NOMO-1 treated with DMSO at 0.1 percent for 48 hours (cell line): Measurements from ENCODE around the gene GGCT.
A peak's percentile ranks its signal among the peaks of the same experiment; 100 is the strongest.
"Not testable (repeated sequence)": the region's sequence is repeated elsewhere in the genome, so short reads cannot be mapped to it uniquely, and the experiment has no call there.

Experiments
- DNase-seq: peaks from one replicate; lab custom pipeline; 2025; ENCODE audit not compliant: unreplicated experiment; lab: John Stamatoyannopoulos, UW

Gene GGCT, protein sequence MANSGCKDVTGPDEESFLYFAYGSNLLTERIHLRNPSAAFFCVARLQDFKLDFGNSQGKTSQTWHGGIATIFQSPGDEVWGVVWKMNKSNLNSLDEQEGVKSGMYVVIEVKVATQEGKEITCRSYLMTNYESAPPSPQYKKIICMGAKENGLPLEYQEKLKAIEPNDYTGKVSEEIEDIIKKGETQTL

GRCh38 chr7:30504301-30505173, at the start of gene GGCT:
TSS of gene GGCT (minus strand) at chr7:30504829. CDS start at chr7:30504709, 120 bp downstream.
- peak; percentile 99 for DNase-seq

DNA sequence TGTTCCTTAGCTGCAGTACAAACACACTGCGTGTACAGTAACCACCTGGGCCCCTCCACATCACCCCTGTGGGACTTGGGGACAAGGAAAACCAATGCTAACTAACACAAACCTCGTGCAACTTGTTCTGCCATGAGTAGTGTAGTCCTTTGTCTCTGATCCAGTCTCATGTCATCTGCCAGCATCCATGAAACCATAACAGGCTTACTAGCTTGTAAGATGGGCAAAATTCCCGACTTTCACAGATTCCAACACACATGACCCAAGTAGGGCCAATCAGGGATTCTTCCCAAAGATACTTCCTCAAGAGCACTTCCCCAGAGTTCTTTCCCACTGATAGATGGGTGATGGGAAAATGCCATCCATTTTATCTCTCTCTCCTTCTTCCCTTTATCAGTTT, 48.9 kb upstream of the GGCT start:
- no peak for DNase-seq

GRCh38 chr7:30553141-30553540, 48.5 kb upstream of the GGCT start:
- DNase-seq: no peak

DNA sequence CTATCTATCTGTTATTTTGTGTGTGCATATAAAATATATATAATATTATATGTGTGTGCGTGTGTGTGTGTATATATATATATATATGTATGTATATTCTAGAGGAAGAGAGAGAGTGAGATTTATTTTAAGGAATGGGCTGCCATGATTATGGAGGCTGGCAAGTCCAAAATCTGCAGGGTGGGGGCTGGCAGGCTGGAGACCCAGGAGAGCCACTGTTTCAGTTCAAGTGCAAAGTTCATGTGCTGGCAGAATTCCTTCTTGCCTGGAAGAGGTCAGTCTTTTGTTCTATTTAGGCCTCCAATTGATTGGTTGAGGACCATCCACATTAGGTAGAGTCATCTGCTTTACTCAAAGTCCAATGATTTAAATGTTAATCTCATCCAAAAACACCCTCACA, 47.7 kb upstream of the GGCT start:
- DNase-seq: no peak

DNA sequence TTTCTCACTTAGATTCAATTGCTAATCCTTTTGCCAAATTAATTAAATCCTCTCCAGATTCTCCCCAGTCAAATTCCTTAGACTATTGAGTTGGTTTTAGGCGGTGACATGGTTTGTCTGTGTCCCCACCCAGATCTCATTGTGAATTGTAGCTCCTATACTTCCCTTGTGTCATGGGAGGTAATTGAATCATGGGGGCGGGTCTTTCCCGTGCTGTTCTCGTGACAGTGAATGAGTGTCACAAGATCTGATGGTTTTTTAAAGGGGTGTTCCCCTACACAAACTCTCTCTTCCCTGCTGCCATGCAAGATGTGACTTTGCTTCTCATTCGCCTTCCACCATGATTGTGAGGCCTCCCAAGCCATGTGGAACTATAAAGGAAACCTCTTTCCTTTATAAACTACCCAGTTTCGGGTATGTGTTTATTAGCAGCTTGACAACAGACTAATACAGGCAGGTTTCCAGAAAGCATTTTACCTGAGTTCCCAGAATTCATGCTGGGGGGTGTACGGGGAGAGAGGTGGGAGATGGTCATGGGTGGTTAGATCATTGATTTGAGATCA, 45.4 kb upstream of the GGCT start:
- no peak for DNase-seq

DNA sequence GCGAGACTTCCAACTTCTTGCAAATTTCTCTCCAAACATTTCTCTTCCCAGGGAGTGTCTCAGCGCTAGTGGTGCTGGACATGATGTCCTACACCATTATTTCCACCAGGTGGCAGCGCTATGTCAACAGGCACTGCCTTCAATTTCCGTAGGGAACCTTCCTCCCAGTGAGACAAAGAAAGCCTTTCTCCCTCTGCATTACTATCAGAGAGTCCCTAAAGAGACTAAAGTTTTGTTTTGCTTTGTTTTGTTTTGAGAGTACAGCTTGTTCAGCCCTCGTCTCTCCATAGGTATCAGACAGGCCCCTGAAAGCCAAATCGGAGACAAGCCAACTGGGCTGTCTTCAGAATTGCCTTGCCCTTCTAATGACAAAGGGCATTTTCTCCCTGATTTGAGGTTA, 44.2 kb upstream of the GGCT start:
- peak; percentile 16 for DNase-seq

DNA sequence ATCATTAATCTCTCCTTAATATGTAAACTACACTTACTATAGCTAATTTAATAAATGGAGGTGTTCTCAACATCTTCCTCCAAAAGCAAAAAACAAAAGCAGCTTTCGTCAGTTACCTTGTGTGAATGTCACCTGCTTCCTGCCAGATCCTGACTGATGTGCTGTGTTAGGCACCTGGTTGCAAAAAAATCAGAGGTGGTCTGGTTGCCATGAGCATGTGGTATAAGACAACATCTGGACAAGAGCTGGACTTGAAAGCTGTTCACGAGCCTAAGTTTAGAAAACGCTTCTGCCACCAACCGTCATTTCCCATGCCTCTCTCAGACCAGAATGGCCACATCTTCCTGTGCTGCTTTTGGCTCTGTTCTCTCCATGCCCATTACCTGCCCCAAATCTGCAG, 42.0 kb upstream of the GGCT start:
- no peak for DNase-seq

DNA sequence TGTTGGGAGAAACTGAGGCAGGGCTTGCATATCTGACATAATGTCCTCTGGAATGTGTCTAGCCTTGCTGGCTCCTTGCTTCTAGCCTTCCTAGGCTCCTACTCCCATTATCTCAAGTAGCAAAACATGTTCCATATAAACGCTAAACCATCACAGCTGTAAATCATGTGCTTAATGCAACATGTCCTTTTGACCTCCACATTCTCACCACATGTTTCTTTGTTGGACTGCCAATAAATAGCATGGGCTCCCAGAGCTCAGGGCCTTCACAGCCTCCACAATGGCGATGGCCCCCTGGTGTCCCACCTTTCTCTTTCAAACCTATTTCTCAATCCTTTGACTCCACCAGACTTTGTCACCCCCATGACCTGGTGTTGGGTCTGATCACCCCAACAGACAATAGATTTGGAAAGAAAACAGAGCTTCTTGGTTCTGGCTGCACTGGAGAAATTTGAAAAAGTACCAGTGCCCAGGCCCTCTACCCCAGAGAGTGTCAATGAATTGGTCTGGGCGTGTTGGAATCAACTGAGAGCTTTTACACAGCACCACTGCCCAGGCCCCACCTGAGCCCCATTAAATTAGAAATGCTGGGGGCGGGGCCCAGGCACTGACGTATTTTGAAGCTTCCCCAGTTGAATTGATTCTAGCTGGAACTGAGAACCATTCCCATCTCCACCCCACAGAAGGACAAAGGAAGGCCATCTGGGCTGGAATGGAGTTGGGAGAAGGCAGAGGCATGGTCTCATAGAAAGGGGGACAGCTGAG, 41.3 kb upstream of the GGCT start:
- no peak for DNase-seq

DNA sequence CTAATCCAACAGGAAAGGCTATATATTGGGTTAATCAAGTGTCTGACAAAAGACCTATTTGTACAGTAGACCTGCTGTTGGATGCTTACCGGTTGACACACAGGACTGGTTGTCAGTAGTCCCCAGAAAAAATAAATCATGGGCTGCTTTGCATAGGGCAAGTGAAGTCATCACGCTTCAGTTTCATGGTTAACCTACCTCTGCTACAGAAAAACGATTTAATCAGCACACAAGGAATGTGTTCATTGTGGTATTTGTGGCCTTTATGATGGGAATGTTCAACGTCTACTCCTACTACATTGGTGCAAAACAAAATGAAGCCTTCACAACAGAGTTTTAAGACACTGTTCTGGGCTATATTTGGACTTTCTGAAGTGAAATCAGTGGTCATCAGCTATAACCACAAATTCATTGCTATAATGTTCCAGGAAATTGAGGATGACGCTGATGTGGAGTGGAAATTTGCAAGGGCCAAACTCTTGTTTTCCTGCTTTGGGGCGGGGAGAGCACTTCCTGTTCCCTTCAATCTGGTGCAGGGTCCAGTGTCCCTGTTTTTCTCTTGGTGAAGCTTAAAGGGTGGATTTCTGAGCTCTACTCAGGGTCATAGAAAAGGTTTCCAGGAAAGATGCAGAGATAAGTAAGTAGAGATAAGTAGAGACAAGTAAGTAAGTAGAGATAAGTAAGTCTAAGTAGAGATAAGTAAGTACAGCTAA, 39.3 kb upstream of the GGCT start:
- DNase-seq: no peak

DNA sequence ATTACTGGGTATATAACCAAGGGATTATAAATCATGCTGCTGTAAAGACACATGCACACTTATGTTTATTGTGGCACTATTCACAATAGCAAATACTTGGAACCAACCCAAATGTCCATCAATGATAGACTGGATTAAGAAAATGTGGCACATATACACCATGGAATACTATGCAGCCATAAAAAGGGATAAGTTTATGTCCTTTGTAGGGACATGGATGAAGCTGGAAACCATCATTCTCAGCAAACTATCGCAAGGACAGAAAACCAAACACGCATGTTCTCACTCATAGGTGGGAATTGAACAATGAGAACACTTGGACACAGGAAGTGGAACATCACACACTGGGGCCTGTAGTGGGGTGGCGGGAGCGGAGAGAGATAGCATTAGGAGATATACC, 38.5 kb upstream of the GGCT start:
- DNase-seq: not testable (repeated sequence)

DNA sequence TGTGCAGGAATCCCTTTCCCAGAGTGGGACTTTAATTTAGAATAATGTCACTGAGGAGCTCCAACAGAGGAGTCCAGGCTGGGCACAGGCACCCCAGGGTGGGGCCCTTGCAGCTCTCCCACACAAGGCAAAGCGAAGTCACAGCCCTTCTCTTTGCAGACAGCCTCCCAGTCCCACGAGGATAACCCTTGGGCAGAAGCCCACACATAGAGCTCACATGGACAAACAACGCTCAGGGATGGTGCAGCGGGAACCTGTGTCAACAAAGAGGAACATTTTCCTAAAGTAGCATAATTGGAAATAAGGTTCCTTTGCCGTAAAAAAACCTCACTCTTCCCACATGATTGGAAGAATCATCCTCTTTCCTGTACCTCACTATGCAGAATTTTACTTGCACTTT, 29.3 kb upstream of the GGCT start:
- no peak for DNase-seq

GRCh38 chr7:30531286-30531685, 26.7 kb upstream of the GGCT start:
- no peak for DNase-seq

DNA sequence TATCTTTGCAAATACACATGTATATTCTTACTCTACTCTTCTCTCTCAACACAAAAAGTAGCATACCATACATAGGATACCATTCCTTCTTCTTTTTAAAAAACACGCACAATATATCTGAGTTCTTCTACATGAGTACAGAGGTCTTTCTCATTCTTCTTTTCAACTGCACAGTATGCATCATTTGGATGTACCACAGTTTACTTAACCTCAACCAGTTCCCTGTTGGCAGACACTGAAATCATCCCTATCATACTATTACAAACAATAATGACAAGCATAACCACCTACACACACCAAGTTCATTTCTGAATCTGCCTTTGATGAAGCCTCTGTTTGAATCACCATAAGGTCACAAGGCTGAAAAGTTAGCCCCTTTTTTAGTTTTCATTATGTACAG, 25.7 kb upstream of the GGCT start:
- no peak for DNase-seq

GRCh38 chr7:30528779-30529178, 24.1 kb upstream of the GGCT start:
- no peak for DNase-seq

- not testable (repeated sequence) for DNase-seq
Observed at GRCh38 chr7:30527297-30527696, 22.7 kb upstream of the GGCT start.

GRCh38 chr7:30526163-30526562, 21.5 kb upstream of the GGCT start:
- no peak for DNase-seq

DNA sequence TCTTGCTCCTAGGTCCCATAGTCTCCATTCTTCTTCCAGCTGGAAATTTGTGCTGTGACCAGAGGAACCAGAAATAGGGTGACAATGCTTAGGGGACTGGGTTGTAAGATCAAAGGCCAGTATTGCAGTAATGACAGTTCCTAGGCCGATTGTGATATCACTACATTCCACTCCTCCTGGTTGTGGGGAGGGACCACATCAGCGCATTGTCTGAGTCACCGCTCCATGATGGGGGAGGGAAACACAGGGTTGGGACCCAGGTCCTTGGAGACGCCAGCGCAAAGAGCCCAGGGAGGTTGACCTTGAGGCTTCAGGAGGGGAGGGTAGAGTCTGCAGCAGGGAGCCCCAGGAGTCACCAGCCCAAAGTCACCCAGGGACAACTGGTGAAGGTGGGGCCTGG, 20.8 kb upstream of the GGCT start:
- no peak for DNase-seq

- DNase-seq: no peak
Observed at GRCh38 chr7:30524545-30524944, 19.9 kb upstream of the GGCT start.

GRCh38 chr7:30523466-30523865, 18.8 kb upstream of the GGCT start:
- no peak for DNase-seq

DNA sequence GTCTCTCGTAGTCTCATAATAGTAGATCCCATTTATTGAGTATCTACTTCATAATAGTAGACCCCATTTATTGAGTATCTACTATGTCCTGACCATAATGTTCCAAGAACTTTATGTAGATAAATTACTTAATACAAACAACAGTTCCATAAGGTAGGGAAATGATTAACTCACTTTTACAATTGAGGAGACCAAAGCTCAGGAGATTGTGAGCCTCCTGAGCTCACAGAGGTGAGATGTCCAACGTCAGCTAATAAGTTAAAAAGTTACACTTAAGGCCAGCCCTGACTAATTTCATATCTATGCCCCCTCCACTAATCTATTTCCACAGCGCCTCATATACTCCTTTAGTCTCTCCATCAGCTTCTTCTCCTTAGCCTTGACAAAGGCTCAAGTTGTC, 17.5 kb upstream of the GGCT start:
- no peak for DNase-seq

DNA sequence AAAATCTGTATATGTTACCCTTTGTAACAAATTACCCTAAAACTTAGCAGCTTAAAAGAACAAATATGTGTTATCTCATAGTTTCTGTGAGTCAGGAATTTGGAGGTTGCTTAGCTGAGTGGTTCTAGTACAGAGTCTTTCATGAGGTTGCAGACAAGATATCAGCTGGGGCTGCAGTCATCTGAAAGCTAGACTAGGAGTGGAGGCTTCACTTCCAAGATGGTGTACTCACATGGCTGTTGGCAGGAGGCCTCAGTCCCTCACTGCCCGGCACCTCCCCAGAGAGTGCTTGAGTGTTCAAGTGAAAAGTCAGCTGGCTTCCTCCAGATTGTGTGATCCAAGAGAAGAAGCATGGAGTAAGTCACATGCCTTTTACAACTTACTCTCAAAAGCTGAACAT, 16.9 kb upstream of the GGCT start:
- DNase-seq: no peak
